Left renal pelvis (tissue), 4 donors: ENCODE results near the gene CFAP410. TPM values are rescaled to one million over a fixed set of nuclear protein-coding genes. Genes with fewer than 3 reads are reported as not detected.

Source experiments
- DNase-seq, 4 donors: peaks; one replicate each; pipeline ENCODE4 v3.0.0-alpha.2; 2013; ENCODE audit warnings: low read depth in 4 of 4, low spot score in 3 of 4
- polyA plus RNA-seq, 4 donors: library from polyadenylated mRNA; unstranded; fragments of 120-200 nt; gene quantifications; one replicate each; pipeline ENCODE4 v1.2.1, GENCODE V29; 2013; ENCODE audit not compliant: insufficient read length in 4 of 4

The CFAP410 gene
- polyA plus RNA-seq, 4 donors = 16.7 to 33.2 (median 19.7) TPM

GRCh38 chr21:44301961-44302406 is 37.2 kb downstream of the CFAP410 start:
- no peak for DNase-seq

- no peak for DNase-seq
These were observed 38.0 kb downstream of the CFAP410 start for GRCh38 chr21:44301141-44301540.

GRCh38 chr21:44300262-44300959 is 38.8 kb downstream of the CFAP410 start:
- DNase-seq = no peak

- no peak for DNase-seq
These were observed 39.5 kb downstream of the CFAP410 start, which contains the start of gene PFKL for GRCh38 chr21:44299458-44300261. Gene PFKL (plus strand): TSS chr21:44300053. CDS start chr21:44300106, 53 bp downstream.

GRCh38 chr21:44299085-44299457 is 40.1 kb downstream of the CFAP410 start:
- DNase-seq = no peak

GRCh38 chr21:44298301-44298700 is 40.9 kb downstream of the CFAP410 start:
- no peak for DNase-seq

GRCh38 chr21:44297525-44298290 is 41.5 kb downstream of the CFAP410 start:
- peak in 2 of 4 donors; percentile 70 to 72 for DNase-seq

GRCh38 chr21:44296916-44297315 is 42.3 kb downstream of the CFAP410 start:
- no peak for DNase-seq

GRCh38 chr21:44296103-44296519 is 43.1 kb downstream of the CFAP410 start:
- no peak for DNase-seq

GRCh38 chr21:44295646-44296045 is 43.5 kb downstream of the CFAP410 start:
- DNase-seq = no peak

GRCh38 chr21:44295163-44295573 is 44.0 kb downstream of the CFAP410 start:
- no peak for DNase-seq

GRCh38 chr21:44294391-44295162 is 44.6 kb downstream of the CFAP410 start:
- no peak for DNase-seq

- DNase-seq = no peak
These were observed 45.5 kb downstream of the CFAP410 start for GRCh38 chr21:44293551-44294231.

- no peak for DNase-seq
These were observed 46.4 kb downstream of the CFAP410 start for GRCh38 chr21:44292812-44293195.

GRCh38 chr21:44291936-44292811 is 47.0 kb downstream of the CFAP410 start:
- no peak for DNase-seq

GRCh38 chr21:44291078-44291935 is 47.9 kb downstream of the CFAP410 start:
- DNase-seq = no peak

- DNase-seq = no peak
These were observed 48.7 kb downstream of the CFAP410 start for GRCh38 chr21:44290327-44291077.
